ENCODE measurements around the gene SLC6A20. TPM values are rescaled to one million over a fixed set of nuclear protein-coding genes. Genes with fewer than 3 reads are reported as not detected.

SLC6A20 gene
- total RNA-seq, 1 donor from 2014 or later: not detected

GRCh38 chr3:45772341-45773035 is 23.8 kb downstream of the SLC6A20 start:
- DNase-seq (ENCODE audit: low spot score, unreplicated experiment): no peak
- Mint-ChIP-seq H3K4me1 (ENCODE audit: low read depth) (peaks cover 6% of the 10 kb centered on the region), H3K27me3 (peaks cover 25% of the 10 kb centered on the region), H3K27ac (peak overlapping the region; percentile 53), H3K9me3 (ENCODE audit: low read depth) (peaks cover 5% of the 10 kb centered on the region), H3K36me3 (ENCODE audit: insufficient read depth) (no peaks in the 10 kb centered on the region), H3K4me3 (ENCODE audit: low read depth) (no peak overlapping the region)
- no peak for TF ChIP-seq CTCF (IDR thresholded peaks at IDR 0.05; ENCODE audit: unreplicated experiment)

- H3K27ac Mint-ChIP-seq: no peak overlapping the region
- TF ChIP-seq CTCF (IDR thresholded peaks at IDR 0.05; ENCODE audit: unreplicated experiment): no peak
These were observed 24.5 kb downstream of the SLC6A20 start for GRCh38 chr3:45771831-45772230.

GRCh38 chr3:45771166-45771775 is 25.1 kb downstream of the SLC6A20 start:
- Mint-ChIP-seq H3K27me3 (peaks cover 22% of the 10 kb centered on the region), H3K4me3 (ENCODE audit: low read depth) (no peak overlapping the region), H3K36me3 (ENCODE audit: insufficient read depth) (no peaks in the 10 kb centered on the region), H3K4me1 (ENCODE audit: low read depth) (peaks cover 6% of the 10 kb centered on the region), H3K9me3 (ENCODE audit: low read depth) (peaks cover 9% of the 10 kb centered on the region), H3K27ac (no peak overlapping the region)
- TF ChIP-seq CTCF (IDR thresholded peaks at IDR 0.05; ENCODE audit: unreplicated experiment): no peak
- no peak for DNase-seq (ENCODE audit: low spot score, unreplicated experiment)

More at GRCh38 chr3:45771831-45772230, 24.5 kb downstream of the SLC6A20 start:
- Mint-ChIP-seq H3K9me3 (ENCODE audit: low read depth) (peaks cover 9% of the 10 kb centered on the region), H3K36me3 (ENCODE audit: insufficient read depth) (no peaks in the 10 kb centered on the region), H3K27me3 (peaks cover 25% of the 10 kb centered on the region), H3K4me3 (ENCODE audit: low read depth) (no peak overlapping the region), H3K4me1 (ENCODE audit: low read depth) (peaks cover 6% of the 10 kb centered on the region)
- DNase-seq (ENCODE audit: low spot score, unreplicated experiment): no peak

GRCh38 chr3:45765958-45766357 is 30.4 kb downstream of the SLC6A20 start:
- no peaks in the 10 kb centered on the region for H3K36me3 Mint-ChIP-seq (ENCODE audit: insufficient read depth)
- TF ChIP-seq CTCF (IDR thresholded peaks at IDR 0.05; ENCODE audit: unreplicated experiment): no peak
- DNase-seq (ENCODE audit: low spot score, unreplicated experiment): no peak
- H3K27ac Mint-ChIP-seq: no peak overlapping the region
- peaks cover 9% of the 10 kb centered on the region for H3K27me3 Mint-ChIP-seq
- peaks cover 1% of the 10 kb centered on the region for H3K4me1 Mint-ChIP-seq (ENCODE audit: low read depth)
- peaks cover 9% of the 10 kb centered on the region for H3K9me3 Mint-ChIP-seq (ENCODE audit: low read depth)
- H3K4me3 Mint-ChIP-seq (ENCODE audit: low read depth): no peak overlapping the region

GRCh38 chr3:45765266-45765851 is 31.0 kb downstream of the SLC6A20 start:
- no peak for TF ChIP-seq CTCF (IDR thresholded peaks at IDR 0.05; ENCODE audit: unreplicated experiment)
- H3K9me3 Mint-ChIP-seq (ENCODE audit: low read depth): peaks cover 9% of the 10 kb centered on the region
- H3K27me3 Mint-ChIP-seq: peaks cover 11% of the 10 kb centered on the region
- H3K4me3 Mint-ChIP-seq (ENCODE audit: low read depth): no peak overlapping the region
- H3K4me1 Mint-ChIP-seq (ENCODE audit: low read depth): peaks cover 1% of the 10 kb centered on the region
- no peaks in the 10 kb centered on the region for H3K36me3 Mint-ChIP-seq (ENCODE audit: insufficient read depth)
- DNase-seq (ENCODE audit: low spot score, unreplicated experiment): no peak
- H3K27ac Mint-ChIP-seq: no peak overlapping the region

All from progenitor cell of endocrine pancreas (in vitro differentiated cells).